SJCRH30 (cell line): ENCODE results near the gene TMEM141. TPM values are rescaled to one million over a fixed set of nuclear protein-coding genes. Genes with fewer than 3 reads are reported as not detected.
A peak's percentile ranks its signal among the peaks of the same experiment; 100 is the strongest.
"Not testable (repeated sequence)": the region's sequence is repeated elsewhere in the genome, so short reads cannot be mapped to it uniquely, and the experiment has no call there.

ENCODE experiments used
- DNase-seq, 2 experiments: peaks; one replicate each; pipeline ENCODE4 v3.0.0-alpha.2; 2015 to 2020
- H3K27ac ChIP-seq: fragments of 250-450 bp; sonication (Bioruptor Pico); 2 replicates; pipeline ENCODE4 v1.5.1; 2020; ENCODE audit warnings: mild to moderate bottlenecking, moderate library complexity
- H3K27me3 ChIP-seq: fragments of 250-450 bp; sonication (Bioruptor Pico); 2 replicates; pipeline ENCODE4 v1.5.1; 2020; ENCODE audit warnings: mild to moderate bottlenecking, moderate library complexity
- H3K36me3 ChIP-seq: fragments of 250-450 bp; sonication (Bioruptor Pico); 2 replicates; pipeline ENCODE4 v1.5.1; 2020; ENCODE audit warnings: mild to moderate bottlenecking, moderate library complexity
- H3K4me1 ChIP-seq: fragments of 250-450 bp; sonication (Bioruptor Pico); 2 replicates; pipeline ENCODE4 v1.5.1; 2020; ENCODE audit warnings: mild to moderate bottlenecking, moderate library complexity
- H3K4me3 ChIP-seq: fragments of 250-450 bp; sonication (Bioruptor Pico); 2 replicates; pipeline ENCODE4 v1.5.1; 2020; ENCODE audit warnings: mild to moderate bottlenecking, moderate library complexity
- H3K9me3 ChIP-seq: fragments of 250-450 bp; sonication (Bioruptor Pico); replicated peaks from 2 replicates; pipeline ENCODE4 v1.5.1; 2020; ENCODE audit warnings: mild to moderate bottlenecking, moderate library complexity
- total RNA-seq: library from RNA; depleted of rRNA; stranded (reverse); fragments of >200 nt; shearing (Covaris generic); gene quantifications from 2 replicates; pipeline ENCODE4 v1.2.3, GENCODE V29; 2014

TMEM141 gene
- total RNA-seq, 1 experiment from 2014 or later = 17.3 TPM

- no peak for DNase-seq
- Histone ChIP-seq H3K27me3 (peaks cover 21% of the 10 kb centered on the region), H3K36me3 (no peaks in the 10 kb centered on the region), H3K27ac (no peak overlapping the region), H3K4me3 (no peak overlapping the region), H3K9me3 (peaks cover 9% of the 10 kb centered on the region), H3K4me1 (no peaks in the 10 kb centered on the region)
Measured at GRCh38 chr9:136751244-136751643, 39.9 kb upstream of the TMEM141 start.

GRCh38 chr9:136751814-136752213, 39.3 kb upstream of the TMEM141 start:
- no peaks in the 10 kb centered on the region for H3K4me1 ChIP-seq
- no peaks in the 10 kb centered on the region for H3K36me3 ChIP-seq
- no peak for DNase-seq
- no peak overlapping the region for H3K4me3 ChIP-seq
- peaks cover 19% of the 10 kb centered on the region for H3K27me3 ChIP-seq
- no peak overlapping the region for H3K27ac ChIP-seq
- H3K9me3 ChIP-seq = peaks cover 9% of the 10 kb centered on the region

- no peaks in the 10 kb centered on the region for H3K36me3 ChIP-seq
- H3K4me3 ChIP-seq = no peak overlapping the region
- peaks cover 9% of the 10 kb centered on the region for H3K9me3 ChIP-seq
- DNase-seq = no peak
- peaks cover 7% of the 10 kb centered on the region for H3K27me3 ChIP-seq
- no peak overlapping the region for H3K27ac ChIP-seq
- peaks cover 12% of the 10 kb centered on the region for H3K4me1 ChIP-seq
Measured at GRCh38 chr9:136753371-136754058, 37.6 kb upstream of the TMEM141 start.

DNA sequence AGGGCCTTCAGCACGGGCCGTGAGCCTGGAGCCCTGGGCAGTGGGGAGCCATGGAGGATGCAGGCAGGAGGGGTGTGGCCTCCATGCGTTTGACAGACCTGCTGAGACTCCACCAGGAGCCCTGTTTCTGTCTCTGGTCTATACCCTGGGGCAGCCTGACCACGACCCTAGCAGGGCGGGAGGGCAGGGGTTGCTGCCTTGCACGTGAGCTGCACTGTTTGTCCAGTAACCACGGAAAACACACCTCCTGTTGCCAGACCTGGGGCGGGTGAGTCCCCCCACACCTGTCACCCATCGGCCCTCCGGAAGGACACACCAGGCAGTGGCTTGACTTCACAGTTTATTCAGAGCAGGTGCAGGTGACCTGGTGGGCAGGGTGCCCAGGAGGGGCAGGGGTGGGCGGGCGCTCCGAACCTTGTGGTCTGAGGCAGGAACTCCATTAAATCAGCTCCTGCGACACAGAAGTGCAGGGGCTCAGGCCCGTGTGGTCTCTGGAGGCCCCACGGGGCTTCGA, 37.0 kb upstream of the TMEM141 start:
- Histone ChIP-seq H3K4me1 (peaks cover 12% of the 10 kb centered on the region), H3K9me3 (peaks cover 9% of the 10 kb centered on the region), H3K4me3 (no peak overlapping the region), H3K27me3 (peaks cover 1% of the 10 kb centered on the region), H3K36me3 (no peaks in the 10 kb centered on the region), H3K27ac (no peak overlapping the region)
- no peak for DNase-seq

- H3K36me3 ChIP-seq = no peaks in the 10 kb centered on the region
- H3K27me3 ChIP-seq = no peaks in the 10 kb centered on the region; the same call in none of the 2 replicates
- no peak for DNase-seq
- no peak overlapping the region for H3K4me3 ChIP-seq
- H3K27ac ChIP-seq = no peak overlapping the region
- H3K9me3 ChIP-seq = peaks cover 9% of the 10 kb centered on the region
- H3K4me1 ChIP-seq = peaks cover 12% of the 10 kb centered on the region
Measured at GRCh38 chr9:136754626-136755301, 36.4 kb upstream of the TMEM141 start.

- H3K9me3 ChIP-seq, H3K27me3 ChIP-seq, H3K27ac ChIP-seq, H3K36me3 ChIP-seq, H3K4me3 ChIP-seq: not testable (repeated sequence)
- peaks cover 12% of the 10 kb centered on the region for H3K4me1 ChIP-seq
- peak in 1 of 2 experiments; percentile 24 for DNase-seq
Measured at GRCh38 chr9:136755302-136756133, 35.6 kb upstream of the TMEM141 start.

DNA sequence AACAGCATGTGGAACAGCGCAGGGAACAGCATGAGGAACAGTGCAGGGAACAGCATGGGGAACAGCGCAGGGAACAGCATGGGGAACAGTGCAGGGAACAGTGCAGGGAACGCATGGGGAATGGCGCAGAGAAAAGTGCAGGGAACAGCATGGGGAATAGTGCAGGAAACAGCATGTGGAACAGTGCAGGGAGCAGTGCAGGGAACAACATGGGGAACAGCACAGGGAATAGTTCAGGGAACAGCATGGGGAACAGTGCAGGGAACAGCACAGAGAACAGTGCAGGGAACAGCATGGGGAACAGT, 35.1 kb upstream of the TMEM141 start:
- no peaks in the 10 kb centered on the region for H3K36me3 ChIP-seq
- no peak for DNase-seq
- H3K27ac ChIP-seq = no peak overlapping the region
- H3K9me3 ChIP-seq = peaks cover 9% of the 10 kb centered on the region
- H3K4me3 ChIP-seq = no peak overlapping the region
- peaks cover 12% of the 10 kb centered on the region for H3K4me1 ChIP-seq
- peaks cover 4% of the 10 kb centered on the region; the same call in 1 of the 2 replicates for H3K27me3 ChIP-seq

DNA sequence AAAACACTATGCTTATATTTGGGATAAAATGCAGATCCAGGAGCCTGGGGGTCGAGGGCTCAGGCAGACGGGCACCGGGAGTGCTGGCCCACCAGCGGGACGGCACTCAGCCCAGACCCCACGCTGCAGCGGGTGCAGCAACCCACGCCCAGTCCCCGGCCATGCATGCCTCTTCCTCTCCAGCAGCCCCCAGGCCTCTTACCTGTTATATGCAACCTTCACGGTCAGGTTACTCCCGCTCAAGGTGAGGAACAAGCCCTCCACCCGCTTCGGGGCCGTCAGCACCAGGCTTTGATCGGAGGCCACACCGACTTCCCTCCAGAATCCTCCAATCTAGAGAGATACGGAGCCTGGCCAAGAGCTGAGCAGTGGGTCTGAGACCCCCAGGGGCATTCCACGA, 34.3 kb upstream of the TMEM141 start:
- no peak overlapping the region for H3K4me3 ChIP-seq
- H3K36me3 ChIP-seq = no peaks in the 10 kb centered on the region
- H3K4me1 ChIP-seq = peaks cover 12% of the 10 kb centered on the region
- H3K27ac ChIP-seq = no peak overlapping the region
- H3K9me3 ChIP-seq = peaks cover 4% of the 10 kb centered on the region
- DNase-seq = no peak
- peaks cover 4% of the 10 kb centered on the region; the same call in 1 of the 2 replicates for H3K27me3 ChIP-seq

- H3K4me3 ChIP-seq = no peak overlapping the region; the same call in 1 of the 2 replicates
- H3K9me3 ChIP-seq = no peaks in the 10 kb centered on the region; the same call in 1 of the 2 replicates
- peak; percentile 53 to 61 for DNase-seq
- H3K27me3 ChIP-seq = peaks cover 4% of the 10 kb centered on the region; the same call in 1 of the 2 replicates
- H3K27ac ChIP-seq = no peak overlapping the region
- H3K36me3 ChIP-seq = no peaks in the 10 kb centered on the region
- H3K4me1 ChIP-seq = peaks cover 12% of the 10 kb centered on the region
Measured at GRCh38 chr9:136757328-136757727, 33.8 kb upstream of the TMEM141 start.

GRCh38 chr9:136757751-136758140, 33.4 kb upstream of the TMEM141 start:
- peaks cover 4% of the 10 kb centered on the region; the same call in 1 of the 2 replicates for H3K27me3 ChIP-seq
- H3K36me3 ChIP-seq = no peaks in the 10 kb centered on the region
- DNase-seq = no peak
- H3K4me3 ChIP-seq = no peak overlapping the region; the same call in 1 of the 2 replicates
- no peak overlapping the region for H3K27ac ChIP-seq
- H3K4me1 ChIP-seq = peaks cover 12% of the 10 kb centered on the region
- H3K9me3 ChIP-seq = no peaks in the 10 kb centered on the region; the same call in 1 of the 2 replicates

GRCh38 chr9:136759001-136759400, 32.1 kb upstream of the TMEM141 start:
- no peak overlapping the region for H3K27ac ChIP-seq
- no peak for DNase-seq

DNA sequence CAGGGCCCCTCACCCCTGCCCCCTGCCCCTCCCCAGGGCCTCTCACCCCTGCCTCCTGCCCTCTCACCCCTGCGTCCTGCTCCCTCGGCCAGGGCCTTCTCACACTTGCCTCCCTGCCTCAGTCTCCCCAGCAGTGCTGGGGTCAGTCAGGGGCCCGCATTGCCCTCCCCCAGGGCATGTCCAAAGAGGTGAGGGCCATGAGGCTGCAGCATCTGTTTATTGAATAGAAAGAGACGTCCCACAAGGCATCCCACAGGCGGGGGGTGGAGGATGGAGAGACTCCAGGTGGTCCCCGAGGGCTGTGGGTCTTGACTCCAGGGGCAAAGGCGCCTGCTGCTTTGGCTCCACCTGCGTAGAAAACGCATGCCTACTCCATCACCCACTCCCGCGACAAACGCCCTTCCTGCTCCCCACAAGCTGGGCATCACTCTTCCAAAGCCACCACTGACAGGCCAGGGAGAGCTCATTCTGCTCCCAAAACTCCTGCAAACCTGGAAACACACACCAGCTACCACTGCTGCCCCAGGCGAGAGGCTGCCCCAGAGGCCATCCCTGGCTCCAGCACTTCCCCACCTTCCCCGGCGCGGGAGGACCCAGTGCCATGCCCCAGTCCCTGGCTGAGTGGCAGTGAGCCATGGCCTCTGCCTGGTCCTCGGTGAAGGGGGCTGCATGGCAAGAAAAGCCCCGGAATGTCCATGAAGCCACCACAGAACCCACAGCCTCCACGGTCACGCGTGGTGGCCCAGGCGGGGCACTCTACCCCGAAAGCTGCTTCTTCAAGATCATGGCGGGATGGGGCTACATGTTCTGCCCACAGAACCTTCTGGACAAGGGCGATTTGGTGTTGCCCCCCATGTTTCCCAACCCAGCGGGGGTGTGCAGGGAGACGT, 31.5 kb upstream of the TMEM141 start:
- Histone ChIP-seq H3K27me3 (peaks cover 18% of the 10 kb centered on the region), H3K9me3 (no peaks in the 10 kb centered on the region; the same call in 1 of the 2 replicates), H3K4me3 (no peak overlapping the region), H3K36me3 (no peaks in the 10 kb centered on the region), H3K4me1 (peaks cover 12% of the 10 kb centered on the region), H3K27ac (no peak overlapping the region)
- no peak for DNase-seq

More at GRCh38 chr9:136759001-136759400, 32.1 kb upstream of the TMEM141 start:
- Histone ChIP-seq H3K9me3 (no peaks in the 10 kb centered on the region; the same call in 1 of the 2 replicates), H3K27me3 (peaks cover 12% of the 10 kb centered on the region), H3K4me3 (no peak overlapping the region), H3K4me1 (peaks cover 12% of the 10 kb centered on the region), H3K36me3 (no peaks in the 10 kb centered on the region)

DNA sequence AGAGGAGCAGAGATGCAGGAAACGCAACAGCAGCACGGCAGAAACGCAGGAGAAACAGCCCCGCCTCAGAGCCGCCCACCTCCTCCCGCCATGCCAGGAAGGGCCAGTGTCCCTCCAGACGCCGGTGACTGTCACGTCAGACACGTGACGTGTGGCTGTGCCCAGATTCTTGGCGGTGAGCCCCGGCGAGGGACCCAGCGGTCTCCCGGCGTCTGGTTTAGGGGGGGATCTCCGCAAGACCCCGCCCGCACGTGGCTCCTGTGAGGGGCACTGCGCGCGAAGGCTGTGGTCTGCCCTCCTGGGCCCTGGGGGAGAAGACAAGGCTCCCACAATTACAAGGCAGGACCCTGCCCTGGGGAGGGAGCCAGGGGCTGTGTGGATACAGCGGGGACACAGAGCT, 30.7 kb upstream of the TMEM141 start:
- Histone ChIP-seq H3K9me3 (no peaks in the 10 kb centered on the region; the same call in 1 of the 2 replicates), H3K4me1 (peaks cover 12% of the 10 kb centered on the region), H3K27me3 (peaks cover 19% of the 10 kb centered on the region), H3K36me3 (no peaks in the 10 kb centered on the region), H3K27ac (no peak overlapping the region), H3K4me3 (no peak overlapping the region)
- no peak for DNase-seq
